Endothelial cell of umbilical vein (primary cell): ENCODE data around the gene MRPS26. TPM values are rescaled to one million over a fixed set of nuclear protein-coding genes. Genes with fewer than 3 reads are reported as not detected.

Source experiments
- BruUV-seq: library from RNA; stranded (reverse); fragments of 400-500 nt; replicated peaks from 2 replicates; lab custom pipeline; 2021; lab: Mats Ljungman, UMichigan
- CTCF ChIA-PET: fragments of 300-600, 350-600 bp; sonication (Branson Sonifier 250); formaldehyde crosslinking; loops from one replicate; lab custom pipeline; 2021; ENCODE audit warnings: antibody characterized with exemption, inconsistent platforms; lab: Charles Lee
- POLR2A ChIA-PET: fragments of 300-600, 350-600 bp; sonication (Branson Sonifier 250); formaldehyde crosslinking; loops from one replicate; lab custom pipeline; 2021; ENCODE audit warnings: antibody characterized with exemption, inconsistent platforms; lab: Charles Lee
- DNase-seq: peaks from one replicate; pipeline ENCODE4 v3.0.0-alpha.2; 2011; ENCODE audit warnings: low read depth, low spot score
- FAIRE-seq: peaks from 2 replicates; lab custom pipeline; 2011; peaks lifted over from hg19 to GRCh38; lab: Jason Lieb, UNC
- H2AFZ ChIP-seq: 2 replicates; pipeline ENCODE4 v1.6.0; 2012; ENCODE audit warnings: low read depth, low read length, control low read depth, inconsistent platforms
- H3K27ac ChIP-seq: 2 replicates; pipeline ENCODE4 v1.5.1; 2011; ENCODE audit warnings: low read depth, mild to moderate bottlenecking, control low read depth, low read length, moderate library complexity; ENCODE audit not compliant: insufficient read depth
- H3K27me3 ChIP-seq, 2 experiments: 2 replicates each; pipeline versions ENCODE4 v1.6.0 to v1.6.1; 2011; ENCODE audit warnings: low read length in 2 of 2, mixed read lengths in 1 of 2; ENCODE audit not compliant: control insufficient read depth in 2 of 2, insufficient read depth in 2 of 2
- H3K36me3 ChIP-seq, 2 experiments: 2 replicates in 1 of 2; 3 replicates in 1 of 2; pipeline ENCODE4 v1.5.1; 2011; ENCODE audit warnings: low read length in 2 of 2, mild to moderate bottlenecking in 1 of 2, moderate library complexity in 1 of 2; ENCODE audit not compliant: control insufficient read depth in 2 of 2, insufficient read depth in 2 of 2; ENCODE audit errors: extremely low read depth in 1 of 2
- H3K4me1 ChIP-seq: 3 replicates; pipeline ENCODE4 v1.5.1; 2011; ENCODE audit warnings: mild to moderate bottlenecking, low read length; ENCODE audit not compliant: control insufficient read depth, insufficient read depth; ENCODE audit errors: extremely low read depth
- H3K4me2 ChIP-seq: 2 replicates; pipeline ENCODE4 v1.6.1; 2011; ENCODE audit warnings: low read length, control low read depth, mixed read lengths; ENCODE audit not compliant: insufficient read depth
- H3K4me3 ChIP-seq, 3 experiments: fragments of 200-600 bp in 1 of 3; sonication (generic), shearing (Covaris generic) in 1 of 3; replicated peaks in 1 of 3; 2 replicates each; pipeline ENCODE4 v1.5.1; 2011 to 2016; ENCODE audit warnings: control low read depth in 3 of 3, low read length in 3 of 3, mild to moderate bottlenecking in 2 of 3, inconsistent platforms in 1 of 3, low read depth in 1 of 3, moderate library complexity in 1 of 3; ENCODE audit not compliant: insufficient read depth in 1 of 3
- H3K79me2 ChIP-seq: 2 replicates; pipeline ENCODE4 v1.6.0; 2012; ENCODE audit warnings: low read length, inconsistent platforms; ENCODE audit not compliant: control insufficient read depth, insufficient read depth
- H3K9ac ChIP-seq: replicated peaks from 2 replicates; pipeline ENCODE3; 2011; ENCODE audit warnings: low read length, control low read depth; ENCODE audit not compliant: insufficient read depth; ENCODE audit errors: extremely low read depth
- H3K9me1 ChIP-seq: replicated peaks from 3 replicates; pipeline ENCODE4 v1.6.0; 2011; ENCODE audit warnings: mild to moderate bottlenecking, low read length; ENCODE audit not compliant: control insufficient read depth, insufficient read depth; ENCODE audit errors: extremely low read depth
- H3K9me3 ChIP-seq: replicated peaks from 2 replicates; pipeline ENCODE4 v1.5.1; 2012; ENCODE audit warnings: low read length, inconsistent platforms; ENCODE audit not compliant: control insufficient read depth, insufficient read depth
- H4K20me1 ChIP-seq: replicated peaks from 2 replicates; pipeline ENCODE3; 2011; ENCODE audit warnings: mild to moderate bottlenecking, low read length; ENCODE audit not compliant: control insufficient read depth, insufficient read depth; ENCODE audit errors: extremely low read depth
- EZH2 ChIP-seq: IDR thresholded peaks from 2 replicates; pipeline ENCODE4 v1.6.1; 2012; ENCODE audit warnings: borderline replicate concordance, low read depth, mild to moderate bottlenecking, moderate library complexity, low read length, inconsistent platforms; ENCODE audit not compliant: severe bottlenecking
- FOS ChIP-seq: IDR thresholded peaks from 2 replicates; pipeline ENCODE4 v1.6.1; 2011; ENCODE audit warnings: mild to moderate bottlenecking, low read length, moderate library complexity, borderline replicate concordance; ENCODE audit not compliant: insufficient read depth
- GATA2 ChIP-seq: IDR thresholded peaks from 2 replicates; pipeline ENCODE4 v1.7.0; 2011; ENCODE audit warnings: low read depth, mild to moderate bottlenecking, moderate library complexity, mixed read lengths, low read length; ENCODE audit not compliant: insufficient read length, insufficient read depth
- JUN ChIP-seq: IDR thresholded peaks from 2 replicates; pipeline ENCODE4 v1.6.1; 2011; ENCODE audit warnings: borderline replicate concordance, low read depth; ENCODE audit not compliant: insufficient read length, insufficient read depth
- MYC ChIP-seq: IDR thresholded peaks from one replicate; pipeline ENCODE4 v1.6.1; 2011; ENCODE audit warnings: mild to moderate bottlenecking, low read depth, low read length
- POLR2A ChIP-seq: IDR thresholded peaks from 2 replicates; pipeline ENCODE4 v1.6.1; 2012; ENCODE audit warnings: low read depth, mild to moderate bottlenecking, control low read depth, low read length
- POLR2AphosphoS5 ChIP-seq: IDR thresholded peaks from 2 replicates; pipeline ENCODE4 v1.6.1; 2012; ENCODE audit warnings: low read depth, mild to moderate bottlenecking, control low read depth, low read length, moderate library complexity; ENCODE audit not compliant: insufficient read depth
- dilution Hi-C: fragments of 300-500 bp; cut with MboI; formaldehyde crosslinking; loops from one replicate; pipeline ENCODE4 v1.15.0; 2019; ENCODE audit warnings: low sequenced_read_pairs; ENCODE audit not compliant: extremely low pct_ligation_motif_present
- intact Hi-C: fragments of 100-400 bp; cut with micrococcal nuclease; formaldehyde crosslinking; loops from one replicate; pipeline ENCODE4 v1.10.0; 2022
- polyA plus RNA-seq, 4 experiments: library from polyadenylated mRNA; depleted of rRNA in 3 of 4; stranded (reverse) in 3 of 4; unstranded in 1 of 4; fragments of >200 nt; gene quantifications; 2 replicates each; pipeline versions ENCODE4 v1.2.1 to v1.2.3, GENCODE V29; 2011 to 2012; ENCODE audit warnings: missing spikeins in 1 of 4
- total RNA-seq: library from RNA; stranded (reverse); gene quantifications from 2 replicates; pipeline ENCODE4 v1.2.3, GENCODE V29; 2021
- TF ChIP-seq, protein P1 (sequence below), 2 donors: IDR thresholded peaks; 1 replicate in 1 of 2; 2 replicates in 1 of 2; pipeline ENCODE4 v1.5.1; 2011; ENCODE audit warnings: low read length in 2 of 2, mild to moderate bottlenecking in 2 of 2, moderate library complexity in 2 of 2, control low read depth in 1 of 2, inconsistent platforms in 1 of 2, low read depth in 1 of 2; ENCODE audit not compliant: insufficient read depth in 1 of 2; ENCODE audit errors: extremely low read depth in 1 of 2
- TF ChIP-seq, protein P2 (sequence below): IDR thresholded peaks from 2 replicates; pipeline ENCODE4 v1.6.1; 2011; ENCODE audit not compliant: insufficient read depth, insufficient read length

The MRPS26 gene
- total and polyA plus RNA-seq, 2 donors (not counting 3 experiments of a cell fraction or from before 2014, with no cell fraction given) = 41.0 to 43.9 TPM

GRCh38 chr20:3031524-3032147, 14.2 kb upstream of the MRPS26 start:
- FAIRE-seq (no peak), DNase-seq (no peak)
- no peak overlapping the region for H3K4me2 ChIP-seq
- H2AFZ ChIP-seq = no peak overlapping the region
- TF ChIP-seq EZH2 = no peak
- no peak for TF ChIP-seq MYC
- TF ChIP-seq FOS = no peak
- TF ChIP-seq, protein P1, sequence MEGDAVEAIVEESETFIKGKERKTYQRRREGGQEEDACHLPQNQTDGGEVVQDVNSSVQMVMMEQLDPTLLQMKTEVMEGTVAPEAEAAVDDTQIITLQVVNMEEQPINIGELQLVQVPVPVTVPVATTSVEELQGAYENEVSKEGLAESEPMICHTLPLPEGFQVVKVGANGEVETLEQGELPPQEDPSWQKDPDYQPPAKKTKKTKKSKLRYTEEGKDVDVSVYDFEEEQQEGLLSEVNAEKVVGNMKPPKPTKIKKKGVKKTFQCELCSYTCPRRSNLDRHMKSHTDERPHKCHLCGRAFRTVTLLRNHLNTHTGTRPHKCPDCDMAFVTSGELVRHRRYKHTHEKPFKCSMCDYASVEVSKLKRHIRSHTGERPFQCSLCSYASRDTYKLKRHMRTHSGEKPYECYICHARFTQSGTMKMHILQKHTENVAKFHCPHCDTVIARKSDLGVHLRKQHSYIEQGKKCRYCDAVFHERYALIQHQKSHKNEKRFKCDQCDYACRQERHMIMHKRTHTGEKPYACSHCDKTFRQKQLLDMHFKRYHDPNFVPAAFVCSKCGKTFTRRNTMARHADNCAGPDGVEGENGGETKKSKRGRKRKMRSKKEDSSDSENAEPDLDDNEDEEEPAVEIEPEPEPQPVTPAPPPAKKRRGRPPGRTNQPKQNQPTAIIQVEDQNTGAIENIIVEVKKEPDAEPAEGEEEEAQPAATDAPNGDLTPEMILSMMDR (IDR thresholded peaks at IDR 0.05; ENCODE audit: extremely low read depth in 1 of 2, insufficient read depth in 1 of 2, low read depth in 1 of 2, low read length in 2 of 2) = no peak
- TF ChIP-seq, protein P2, sequence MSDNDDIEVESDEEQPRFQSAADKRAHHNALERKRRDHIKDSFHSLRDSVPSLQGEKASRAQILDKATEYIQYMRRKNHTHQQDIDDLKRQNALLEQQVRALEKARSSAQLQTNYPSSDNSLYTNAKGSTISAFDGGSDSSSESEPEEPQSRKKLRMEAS = no peak
- TF ChIP-seq JUN = no peak
- no peak for TF ChIP-seq POLR2A
- no peak for TF ChIP-seq POLR2AphosphoS5
- TF ChIP-seq GATA2 = no peak
- H3K36me3 ChIP-seq = peaks cover 6 to 51% of the 10 kb centered on the region in 2 experiments
- no peaks in the 10 kb centered on the region for H3K9me3 ChIP-seq
- BruUV-seq = no TSS peak
- no peaks in the 10 kb centered on the region for H3K27me3 ChIP-seq
- no peaks in the 10 kb centered on the region for H4K20me1 ChIP-seq
- H3K79me2 ChIP-seq = no peaks in the 10 kb centered on the region
- dilution Hi-C loops = no loop called here
- intact Hi-C loops = no loop called here
- no peaks in the 10 kb centered on the region for H3K4me1 ChIP-seq
- H3K4me3 ChIP-seq = no peak overlapping the region
- CTCF ChIA-PET = no interaction called here
- no peaks in the 10 kb centered on the region for H3K9me1 ChIP-seq
- H3K9ac ChIP-seq = no peak overlapping the region
- H3K27ac ChIP-seq = no peak overlapping the region
- POLR2A ChIA-PET = no interaction called here
